Activated T-cell treated with anti-CD3 and anti-CD28 coated beads for 4 hours (primary cell): Measurements from ENCODE around the gene AMZ1.
A peak's percentile ranks its signal among the peaks of the same experiment; 100 is the strongest.

Experiments used
- DNase-seq: peaks from one replicate; pipeline ENCODE4 v3.0.0-alpha.2; 2020

Gene AMZ1

DNA sequence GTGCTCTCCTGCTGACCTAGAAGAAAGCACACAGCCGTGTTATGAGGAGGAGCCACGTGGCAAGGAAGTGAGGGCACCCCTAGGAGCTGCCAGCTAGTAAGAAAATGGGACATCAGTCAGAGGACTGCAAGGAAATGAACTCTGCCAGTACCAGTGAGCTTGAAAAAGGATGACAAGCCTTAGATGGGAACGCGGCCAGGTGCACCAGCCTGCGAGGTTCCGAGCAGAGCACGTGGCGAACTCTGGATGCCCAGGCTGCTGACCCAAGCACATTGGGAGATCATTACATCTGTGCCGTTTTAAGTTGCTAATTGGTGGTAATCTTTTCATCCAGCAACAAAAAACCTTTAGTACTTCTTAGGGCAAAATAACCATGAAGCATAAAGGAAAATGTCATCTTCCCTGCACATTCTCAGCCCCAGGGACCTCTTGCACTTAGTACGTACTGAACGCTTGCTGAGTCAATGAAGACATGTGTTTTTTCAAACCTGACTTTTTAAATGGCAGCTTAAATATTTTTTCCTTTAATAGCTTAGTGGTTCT, 69.4 kb downstream of the AMZ1 start:
- no peak for DNase-seq

DNA sequence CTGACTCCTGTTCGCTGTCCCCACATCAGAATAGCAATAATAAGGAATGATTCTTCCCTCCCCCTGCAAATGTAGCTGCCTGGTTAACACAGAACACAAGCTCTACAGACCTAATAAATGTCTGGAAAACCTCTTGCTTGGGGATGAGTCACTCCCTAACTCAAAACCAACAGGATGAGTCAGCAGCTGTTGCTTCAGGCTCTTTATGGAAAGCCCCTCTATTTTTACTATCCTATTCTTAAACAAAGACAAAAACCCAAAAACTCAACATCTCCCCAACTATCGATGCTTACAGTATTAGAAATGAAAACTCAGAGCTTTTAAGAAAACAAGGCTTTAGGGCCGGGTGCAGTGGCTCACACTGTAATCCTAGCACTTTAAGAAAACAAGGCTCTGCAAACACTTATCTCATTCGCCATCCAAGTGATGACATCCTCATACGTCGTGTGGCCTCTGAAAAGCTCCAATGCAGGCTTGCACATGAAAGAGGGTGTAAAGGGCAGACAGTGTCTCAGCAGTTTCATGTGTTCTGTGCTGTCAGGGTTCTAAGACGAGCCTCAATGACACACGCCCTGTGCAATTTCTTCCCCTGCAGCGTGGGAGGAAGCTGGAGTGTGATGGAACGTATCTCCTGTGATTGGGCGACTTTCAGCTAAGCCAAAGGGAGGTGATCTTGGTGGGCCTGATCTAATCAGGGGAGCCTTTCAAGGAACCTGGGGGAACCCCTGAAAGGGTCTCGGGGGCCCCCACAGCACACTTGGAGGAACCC, 70.1 kb downstream of the AMZ1 start:
- DNase-seq = peak; percentile 40

DNA sequence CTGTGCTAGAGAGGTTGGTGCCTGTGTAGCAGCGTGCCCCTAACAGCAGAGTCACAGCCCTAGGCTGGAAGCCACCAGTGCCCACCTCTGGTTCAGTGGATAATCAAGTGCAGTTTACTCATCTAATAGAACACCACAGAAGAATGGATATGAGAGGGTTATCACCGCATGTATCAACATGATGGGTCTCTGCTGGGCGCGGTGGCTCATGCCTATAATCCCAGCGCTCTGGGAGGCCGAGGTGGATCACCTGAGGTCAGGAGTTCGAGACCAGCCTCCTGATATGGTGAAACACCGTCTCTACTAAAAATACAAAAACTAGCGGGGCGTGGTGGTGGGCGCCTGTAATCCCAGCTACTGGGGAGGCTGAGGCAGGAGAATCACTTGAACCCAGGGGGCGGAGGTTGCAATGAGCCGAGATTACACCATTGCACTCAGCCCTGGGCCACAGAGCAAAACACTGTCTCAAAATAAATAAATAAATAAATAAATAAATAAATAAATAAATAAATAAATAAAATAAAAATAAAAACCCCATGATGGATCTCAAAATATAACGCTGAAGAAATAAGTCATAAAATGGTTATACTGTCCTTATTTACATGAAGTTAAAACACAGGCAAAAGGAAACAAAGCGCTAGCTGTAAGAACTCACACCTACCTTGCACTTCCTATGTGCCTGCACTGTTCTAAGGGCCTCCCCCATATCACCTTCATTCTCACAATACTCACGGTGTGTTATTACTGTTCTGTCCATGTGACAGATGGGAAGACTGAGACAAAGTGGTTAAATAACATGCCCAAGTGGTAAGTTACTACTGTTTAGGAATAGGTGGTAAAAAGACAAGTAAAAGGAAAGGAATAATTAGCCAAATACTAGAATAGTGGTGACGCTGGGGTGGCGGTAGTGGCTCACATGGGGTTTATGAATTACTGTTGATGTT, 70.9 kb downstream of the AMZ1 start:
- no peak for DNase-seq

DNA sequence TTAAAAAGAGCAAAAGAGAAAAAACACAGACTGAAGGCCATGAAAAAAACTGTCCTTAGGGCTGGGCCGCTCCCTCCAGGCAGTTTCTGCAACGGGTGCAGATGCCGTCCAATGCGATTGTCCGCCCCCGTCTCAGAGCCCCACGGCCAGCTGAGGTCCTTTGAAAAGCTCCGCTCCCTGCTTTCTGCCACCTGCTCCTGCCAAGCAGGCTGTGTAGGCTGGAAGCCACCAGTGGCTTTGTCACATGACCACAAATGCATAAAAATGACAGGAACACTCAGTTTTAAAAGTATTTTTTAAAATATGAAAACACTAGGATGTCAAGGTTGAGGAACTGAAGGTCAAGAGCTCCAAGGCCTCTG, 71.7 kb downstream of the AMZ1 start:
- no peak for DNase-seq

DNA sequence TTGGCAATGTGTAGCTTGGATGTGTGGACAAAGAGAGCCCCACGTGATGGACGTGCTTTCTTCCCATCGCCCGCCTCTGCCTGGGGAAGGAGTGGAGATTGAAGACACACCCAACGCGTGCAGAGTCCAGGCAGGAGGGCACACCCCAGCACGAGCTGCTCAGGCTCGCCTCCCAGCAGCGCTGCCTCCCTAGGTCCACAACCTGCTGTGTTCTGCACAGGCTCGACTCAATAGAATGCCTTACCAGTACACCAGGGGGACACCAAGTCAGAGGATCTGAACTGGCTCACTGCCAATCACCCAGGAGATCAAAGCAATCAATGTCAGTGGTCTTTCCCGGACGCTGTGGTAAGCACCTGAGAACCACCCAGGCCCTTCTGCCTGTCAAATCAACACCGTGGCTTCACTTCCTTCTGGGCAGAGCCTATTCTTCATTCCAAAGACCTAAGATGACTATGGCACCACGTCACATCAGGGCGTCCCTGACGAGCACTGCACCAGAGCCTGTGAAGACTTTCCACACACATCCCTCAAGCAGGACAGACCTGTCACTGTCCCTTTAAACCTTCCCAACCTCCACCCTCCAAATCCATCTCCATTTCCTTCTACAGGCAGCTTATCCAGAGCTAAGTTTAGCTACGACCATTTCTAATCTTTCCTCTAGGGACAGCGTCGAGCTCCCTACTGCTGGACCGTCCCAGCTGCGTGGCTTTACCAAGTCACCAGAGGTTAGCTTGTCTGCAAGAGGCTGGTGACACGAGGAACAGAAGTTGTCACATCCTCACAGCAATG, 72.3 kb downstream of the AMZ1 start:
- DNase-seq = no peak

DNA sequence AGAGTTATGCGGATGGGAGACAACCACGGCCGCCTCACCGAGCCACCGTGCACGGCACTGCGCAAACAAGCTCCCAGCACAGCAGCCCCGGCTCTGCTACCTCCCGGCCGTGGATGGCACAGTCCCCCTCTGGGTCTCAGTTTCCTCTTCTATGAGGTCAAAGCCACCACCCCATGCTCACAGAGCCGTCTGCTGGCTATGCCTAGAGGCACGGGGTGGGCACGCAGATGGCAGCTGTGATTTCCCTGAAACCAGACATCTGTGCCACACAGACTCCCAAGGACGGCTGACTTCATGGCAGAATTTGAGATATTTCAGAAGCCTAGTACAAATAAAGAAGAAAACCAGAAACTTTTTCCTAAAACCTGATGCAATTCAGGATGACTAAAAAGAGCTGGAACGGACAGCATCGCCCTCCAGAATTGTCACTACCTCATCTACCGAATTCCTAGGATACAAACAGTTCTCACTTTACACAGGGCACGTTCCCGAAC, 73.2 kb downstream of the AMZ1 start:
- DNase-seq = no peak

- DNase-seq = no peak
These were observed 73.9 kb downstream of the AMZ1 start for GRCh38 chr7:2761801-2762497.

GRCh38 chr7:2763597-2763996, 75.6 kb downstream of the AMZ1 start:
- DNase-seq = no peak

DNA sequence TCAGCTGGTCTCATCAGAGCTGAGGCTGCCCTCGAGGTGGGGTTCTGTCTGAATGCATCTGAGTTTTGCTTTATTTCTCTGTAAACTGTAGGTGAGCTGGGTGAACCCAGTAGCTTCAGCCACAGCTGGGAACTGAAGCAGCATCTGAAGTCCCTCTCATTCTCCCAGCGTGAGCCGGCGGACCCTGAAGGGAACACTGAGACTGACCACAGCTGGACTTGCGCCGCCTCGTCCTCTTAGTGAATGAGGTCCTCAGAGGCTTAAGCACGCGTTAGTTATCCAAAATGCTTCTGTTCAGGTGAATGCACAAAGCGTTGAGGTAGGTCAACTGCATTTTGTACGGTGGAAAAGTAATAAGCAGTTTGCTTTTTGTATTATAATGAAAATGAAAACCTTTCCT, 76.6 kb downstream of the AMZ1 start:
- no peak for DNase-seq
